ENCODE measurements around the gene OST4.
"Not testable (repeated sequence)": the region's sequence is repeated elsewhere in the genome, so short reads cannot be mapped to it uniquely, and the experiment has no call there.

Gene OST4

GRCh38 chr2:27078267-27079194, 7.1 kb upstream of the OST4 start, which contains the start of gene EMILIN1:
TSS of gene EMILIN1 (plus strand) at chr2:27078615. CDS start at chr2:27079066, 451 bp downstream.
- DNase-seq (ENCODE audit: low read depth): peak; percentile 90

- no peak for DNase-seq (ENCODE audit: low read depth)
Measured at GRCh38 chr2:27077231-27077630, 5.8 kb upstream of the OST4 start.

- no peak for DNase-seq (ENCODE audit: low read depth)
Measured at GRCh38 chr2:27076323-27076722, 4.9 kb upstream of the OST4 start.

GRCh38 chr2:27075566-27075871, 4.1 kb upstream of the OST4 start:
- not testable (repeated sequence) for DNase-seq (ENCODE audit: low read depth)

- no peak for DNase-seq (ENCODE audit: low read depth)
Measured at GRCh38 chr2:27074738-27075565, 3.5 kb upstream of the OST4 start.

GRCh38 chr2:27073782-27074181, 2.3 kb upstream of the OST4 start:
- DNase-seq (ENCODE audit: low read depth): no peak

- no peak for DNase-seq (ENCODE audit: low read depth)
Measured at GRCh38 chr2:27072920-27073319, 1.5 kb upstream of the OST4 start.

- no peak for DNase-seq (ENCODE audit: low read depth)
Measured at GRCh38 chr2:27071990-27072830, 756 bp upstream of the OST4 start.

GRCh38 chr2:27070653-27071276, 689 bp downstream of the OST4 start:
- no peak for DNase-seq (ENCODE audit: low read depth)

- no peak for DNase-seq (ENCODE audit: low read depth)
Measured at GRCh38 chr2:27069961-27070618, 1.4 kb downstream of the OST4 start.

GRCh38 chr2:27069436-27069835, 2.0 kb downstream of the OST4 start:
- no peak for DNase-seq (ENCODE audit: low read depth)

GRCh38 chr2:27067385-27067784, 4.1 kb downstream of the OST4 start:
- DNase-seq (ENCODE audit: low read depth): no peak

GRCh38 chr2:27065128-27065527, 6.3 kb downstream of the OST4 start:
- no peak for DNase-seq (ENCODE audit: low read depth)

- no peak for DNase-seq (ENCODE audit: low read depth)
Measured at GRCh38 chr2:27060323-27060722, 11.1 kb downstream of the OST4 start.

GRCh38 chr2:27059141-27059820, 12.2 kb downstream of the OST4 start:
- DNase-seq (ENCODE audit: low read depth): no peak

GRCh38 chr2:27058210-27058609, 13.2 kb downstream of the OST4 start:
- no peak for DNase-seq (ENCODE audit: low read depth)

GRCh38 chr2:27057184-27057583, 14.3 kb downstream of the OST4 start:
- no peak for DNase-seq (ENCODE audit: low read depth)

GRCh38 chr2:27054721-27055120, 16.7 kb downstream of the OST4 start:
- no peak for DNase-seq (ENCODE audit: low read depth)

- no peak for DNase-seq (ENCODE audit: low read depth)
Measured at GRCh38 chr2:27053776-27054175, 17.7 kb downstream of the OST4 start.

- no peak for DNase-seq (ENCODE audit: low read depth)
Measured at GRCh38 chr2:27053321-27053720, 18.1 kb downstream of the OST4 start.
